UCSD-AML1 (cell line): ENCODE measurements around the gene KCNIP1.

ENCODE experiments used
- DNase-seq: peaks from one replicate; lab custom pipeline; 2025; ENCODE audit not compliant: unreplicated experiment; lab: John Stamatoyannopoulos, UW

Gene KCNIP1

DNA sequence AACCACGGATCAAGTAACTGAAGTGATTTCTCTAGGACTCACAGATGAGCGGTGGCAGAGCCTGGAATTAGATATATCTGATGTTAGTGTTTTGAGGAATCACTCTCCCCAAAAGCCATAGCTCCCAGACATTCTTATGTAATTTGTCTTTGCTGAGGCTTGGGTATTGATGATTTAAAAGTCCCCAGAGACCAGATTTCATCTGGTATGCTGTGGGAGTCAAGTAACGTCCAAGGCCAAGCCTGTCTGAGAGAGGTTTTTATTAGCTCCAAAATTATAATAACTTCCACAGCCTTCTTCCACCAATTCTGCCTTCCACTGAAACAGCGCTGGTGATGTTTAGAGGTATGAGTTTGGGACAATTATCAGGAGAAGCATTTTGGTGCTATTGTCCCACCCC is 21.3 kb upstream of the KCNIP1 start:
- no peak for DNase-seq

DNA sequence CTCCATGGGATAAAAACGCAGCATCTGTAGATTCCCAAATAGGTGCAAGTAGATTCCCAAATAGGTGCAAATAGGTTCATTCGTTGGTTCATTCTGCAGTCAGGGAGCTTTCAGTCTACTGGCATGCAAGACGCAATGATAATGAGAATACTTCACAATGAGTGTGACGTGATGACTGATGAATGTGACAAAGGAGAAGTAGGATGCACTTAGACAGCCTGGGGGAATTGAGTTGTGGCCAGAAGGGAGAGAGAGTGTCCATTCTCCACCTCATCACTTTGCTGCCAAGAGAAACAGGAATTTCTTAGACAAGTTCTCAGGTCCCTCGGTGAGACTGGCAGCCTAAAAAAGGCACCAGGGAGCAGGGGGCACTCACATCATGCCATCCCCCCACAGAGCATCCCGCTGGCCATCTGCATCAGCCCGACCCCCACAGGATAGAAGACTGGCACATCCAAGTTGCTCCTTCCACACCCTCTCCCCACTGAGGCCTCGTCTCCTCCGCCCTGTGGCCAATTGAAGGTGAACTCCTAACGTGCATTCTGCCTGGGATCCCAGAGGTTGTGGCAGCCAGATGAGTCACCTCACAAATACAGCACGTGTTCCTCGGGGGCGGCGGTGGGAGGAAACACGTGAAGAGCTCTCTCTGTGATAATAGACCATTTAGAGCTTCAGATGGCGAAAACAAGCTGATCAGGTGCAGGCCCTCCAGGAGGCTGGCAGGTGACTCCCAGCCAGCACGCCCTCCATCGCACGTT is 19.9 kb upstream of the KCNIP1 start:
- DNase-seq, result no peak

DNA sequence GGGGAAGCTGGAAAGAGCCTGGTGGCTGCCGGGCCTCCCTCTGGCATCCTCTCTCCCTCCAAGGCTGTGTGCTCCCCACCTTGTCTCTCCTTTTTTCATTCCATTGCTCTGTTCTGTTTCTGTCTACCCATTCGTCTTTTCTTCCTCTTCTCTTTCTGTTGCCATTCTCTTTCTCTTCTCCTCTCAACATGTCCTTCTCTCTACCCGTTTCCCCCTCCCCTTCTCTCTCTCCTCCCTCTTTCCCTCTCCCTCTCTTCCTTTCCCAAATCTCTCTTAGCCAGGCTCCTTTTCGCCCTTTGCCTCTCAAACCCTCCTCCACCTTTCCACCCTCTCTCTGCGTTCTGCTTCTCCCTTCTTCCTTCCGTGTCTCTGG is 19.4 kb upstream of the KCNIP1 start:
- no peak for DNase-seq

DNA sequence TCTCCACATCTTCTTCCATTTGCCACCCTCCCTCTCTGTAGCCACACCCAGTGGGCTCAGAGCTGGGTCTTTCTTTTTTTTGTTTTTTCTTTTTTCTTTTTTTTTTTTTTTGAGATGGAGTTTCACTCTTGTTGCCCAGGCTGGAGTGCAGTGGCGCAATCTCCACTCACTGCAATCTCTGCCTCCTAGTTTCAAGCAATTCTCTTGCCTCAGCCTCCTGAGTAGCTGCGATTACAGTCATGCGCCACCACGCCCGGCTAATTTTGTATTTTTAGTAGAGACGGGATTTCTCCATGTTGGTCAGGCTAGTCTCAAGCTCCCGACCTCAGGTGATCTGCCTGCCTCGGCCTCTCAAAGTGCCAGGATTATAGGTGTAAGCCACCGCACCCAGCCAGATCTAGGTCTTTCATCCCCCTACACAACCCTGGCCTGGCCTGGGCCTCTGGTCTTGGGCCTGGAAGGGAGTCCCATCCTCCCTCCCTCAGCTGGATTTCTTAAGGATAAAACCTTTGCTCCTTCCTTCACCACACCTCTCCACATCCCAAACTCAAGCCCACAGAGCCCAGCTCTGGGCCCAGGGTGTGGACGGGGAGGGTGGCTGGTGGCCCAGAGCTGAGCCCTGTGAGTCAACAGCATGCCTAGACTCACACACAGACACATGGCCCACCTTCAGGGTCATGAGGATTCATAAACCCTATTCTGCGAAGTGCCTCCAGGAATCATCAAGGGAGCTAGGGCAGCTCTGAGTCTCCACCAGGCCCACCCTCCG is 18.8 kb upstream of the KCNIP1 start:
- DNase-seq, result no peak

DNA sequence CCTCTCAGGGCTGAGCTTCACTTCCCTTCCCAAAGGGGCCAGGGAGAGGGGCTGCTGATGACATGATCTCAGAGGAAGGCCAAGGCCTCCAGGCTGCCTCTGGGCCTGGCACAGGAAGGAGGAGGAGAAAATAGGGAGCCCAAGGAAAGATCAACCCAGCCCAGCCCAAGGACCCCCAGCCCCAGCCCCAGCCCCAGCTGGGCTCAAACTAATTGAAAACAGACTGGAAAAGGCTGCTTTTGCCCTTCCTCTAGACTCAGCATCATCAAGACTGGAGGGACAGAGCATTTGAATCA is 18.3 kb upstream of the KCNIP1 start:
- DNase-seq, result no peak

DNA sequence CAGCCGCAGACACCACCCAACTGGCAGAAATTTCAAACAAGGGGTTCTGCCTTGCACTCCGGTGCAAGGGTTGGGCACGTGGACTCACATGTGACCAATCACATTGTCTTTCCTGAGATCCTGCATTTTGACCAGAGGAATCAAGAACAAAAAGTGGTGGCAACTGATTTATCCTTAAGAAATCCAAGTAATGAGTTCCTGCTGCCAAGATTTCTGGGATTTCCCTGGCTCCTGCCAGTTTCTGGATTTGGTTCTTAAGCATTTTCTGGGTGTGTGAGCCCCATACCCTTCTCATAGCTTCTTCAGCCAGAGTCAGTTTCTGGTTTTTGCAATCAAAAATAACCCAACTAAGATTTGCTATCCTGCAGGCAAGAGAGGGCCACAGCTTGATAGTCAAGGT is 17.4 kb upstream of the KCNIP1 start:
- DNase-seq, result no peak

DNA sequence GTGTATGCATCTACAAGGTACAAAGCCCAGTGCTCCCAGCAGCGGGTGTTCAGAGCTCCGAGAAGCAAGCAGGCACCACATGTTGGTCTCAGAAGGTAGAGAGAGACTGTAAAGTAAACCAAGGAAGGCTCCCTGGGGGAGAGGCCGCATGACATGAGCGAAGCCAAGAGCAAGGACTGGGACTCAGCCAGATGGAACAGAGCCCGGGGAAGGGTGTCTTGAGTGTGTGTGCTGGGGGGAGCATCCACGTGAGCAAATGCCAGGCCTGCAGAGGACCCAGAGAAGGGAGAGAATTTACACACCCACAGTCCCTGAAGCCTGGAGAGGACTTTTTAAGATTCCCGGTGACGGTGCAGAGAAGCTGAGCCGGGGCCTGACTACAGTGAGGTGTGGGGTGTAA is 15.2 kb upstream of the KCNIP1 start:
- no peak for DNase-seq

DNA sequence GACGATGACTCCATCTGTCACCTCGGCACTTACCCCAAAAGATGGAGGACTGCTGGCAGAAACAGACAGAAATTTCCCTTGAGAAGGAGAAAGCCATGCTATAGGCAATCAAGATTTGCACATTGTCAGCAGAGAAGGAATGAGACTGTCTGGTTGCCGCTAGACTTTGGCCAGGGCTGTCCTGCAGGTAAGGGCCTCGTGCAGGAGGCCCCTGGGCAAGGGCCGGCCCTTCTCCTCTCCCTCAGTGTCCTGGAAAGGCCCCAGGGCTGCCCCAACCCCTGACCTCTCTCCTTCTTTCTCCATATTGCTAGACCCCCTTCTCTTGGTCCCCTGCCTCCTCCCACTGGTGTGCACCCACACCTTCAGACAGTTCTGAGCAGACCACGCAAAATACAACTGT is 14.6 kb upstream of the KCNIP1 start:
- DNase-seq, result no peak

DNA sequence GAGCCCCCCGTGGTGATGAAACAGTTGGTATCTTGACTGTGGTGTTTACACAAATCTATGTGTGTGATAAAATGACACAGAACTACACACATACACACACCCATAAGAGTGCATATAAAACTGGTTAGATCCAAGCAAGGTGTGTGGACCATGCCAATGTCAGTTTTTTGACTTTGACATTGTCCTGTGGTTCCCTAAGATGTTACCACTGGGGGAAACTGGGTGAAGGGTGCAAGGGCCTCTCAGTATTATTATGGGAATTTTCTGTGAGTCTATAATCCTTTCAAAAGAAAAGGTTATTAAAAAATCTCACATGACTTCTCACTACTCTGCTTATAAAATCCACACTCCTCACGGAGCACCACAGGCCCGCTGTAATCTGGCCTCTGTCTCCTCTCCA is 13.4 kb upstream of the KCNIP1 start:
- DNase-seq, result no peak

DNA sequence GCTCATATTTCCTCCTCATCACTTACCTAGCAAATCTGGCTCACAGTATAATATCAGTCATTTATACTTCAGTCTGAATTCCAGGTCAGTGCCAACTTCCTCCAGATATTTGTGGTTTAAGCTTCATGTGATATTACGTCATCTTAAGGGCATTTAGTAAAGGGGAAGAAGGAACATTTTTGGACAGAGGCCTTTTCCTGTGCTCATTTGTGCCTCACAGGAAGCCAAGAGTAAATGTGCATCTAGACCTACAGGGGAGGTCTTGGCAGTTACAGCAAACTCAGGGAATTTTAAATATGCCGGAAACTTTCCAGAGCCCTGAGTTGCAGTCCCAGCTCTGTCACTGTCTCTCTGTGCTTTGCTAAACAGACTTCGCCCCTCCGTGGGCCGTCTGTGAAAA is 12.3 kb upstream of the KCNIP1 start:
- DNase-seq, result peak; percentile 26

DNA sequence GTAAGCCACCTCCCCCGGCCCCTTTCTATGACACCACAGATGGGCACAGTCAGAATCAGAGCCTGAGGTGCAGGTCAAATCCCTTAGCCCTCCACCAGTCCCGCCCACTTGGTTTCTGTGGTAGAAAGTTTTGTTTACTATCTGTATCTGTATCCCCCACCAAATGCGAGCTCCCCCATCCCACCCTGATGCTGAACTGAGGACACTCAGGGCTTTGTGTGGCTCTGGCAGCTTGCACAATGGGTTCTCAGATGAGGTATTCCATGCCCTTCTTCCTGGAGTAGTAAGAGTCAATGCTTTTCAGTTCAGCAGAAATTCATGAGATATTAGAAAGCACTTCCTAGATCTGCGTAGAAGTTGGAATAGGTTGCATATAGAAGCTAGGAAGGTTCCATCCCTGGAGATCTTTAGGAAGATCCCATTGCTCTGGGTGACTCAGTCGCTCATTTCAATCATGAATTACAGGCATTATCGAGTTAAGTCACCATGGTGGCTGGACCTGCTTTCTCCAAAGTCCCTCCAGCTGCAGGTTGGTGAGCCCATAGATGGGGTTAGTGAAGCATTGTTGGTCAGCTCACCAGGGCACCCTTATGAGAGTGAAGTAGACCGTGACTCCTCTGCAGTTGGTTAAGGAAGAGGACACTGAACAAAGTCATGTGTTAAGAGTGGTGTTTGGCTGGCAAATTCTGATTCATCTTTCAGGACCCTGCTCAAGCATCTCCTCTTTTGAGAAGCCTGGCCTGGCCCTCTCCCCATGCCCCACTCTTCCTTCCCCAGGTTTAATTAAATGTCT is 10.6 kb upstream of the KCNIP1 start:
- no peak for DNase-seq

DNA sequence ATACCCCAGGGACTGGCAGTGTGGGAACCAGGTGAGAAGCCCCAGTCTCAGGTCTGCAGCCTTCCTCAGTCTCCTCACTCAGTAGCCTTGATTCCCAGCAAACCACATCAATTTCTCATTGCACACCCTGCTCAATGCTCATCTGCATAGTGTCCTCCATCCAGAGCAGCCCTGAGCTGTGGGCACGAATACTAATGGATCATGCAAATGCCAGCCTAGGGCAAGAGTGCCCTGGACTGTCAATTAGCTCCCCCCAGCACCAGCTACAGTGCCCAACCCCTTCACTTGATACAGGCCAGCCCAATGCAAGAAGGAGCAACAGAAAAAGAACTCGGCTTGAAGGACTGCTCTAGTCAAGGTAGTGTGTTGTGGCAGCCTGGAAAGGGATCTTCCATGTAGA is 9.8 kb upstream of the KCNIP1 start:
- DNase-seq, result no peak

DNA sequence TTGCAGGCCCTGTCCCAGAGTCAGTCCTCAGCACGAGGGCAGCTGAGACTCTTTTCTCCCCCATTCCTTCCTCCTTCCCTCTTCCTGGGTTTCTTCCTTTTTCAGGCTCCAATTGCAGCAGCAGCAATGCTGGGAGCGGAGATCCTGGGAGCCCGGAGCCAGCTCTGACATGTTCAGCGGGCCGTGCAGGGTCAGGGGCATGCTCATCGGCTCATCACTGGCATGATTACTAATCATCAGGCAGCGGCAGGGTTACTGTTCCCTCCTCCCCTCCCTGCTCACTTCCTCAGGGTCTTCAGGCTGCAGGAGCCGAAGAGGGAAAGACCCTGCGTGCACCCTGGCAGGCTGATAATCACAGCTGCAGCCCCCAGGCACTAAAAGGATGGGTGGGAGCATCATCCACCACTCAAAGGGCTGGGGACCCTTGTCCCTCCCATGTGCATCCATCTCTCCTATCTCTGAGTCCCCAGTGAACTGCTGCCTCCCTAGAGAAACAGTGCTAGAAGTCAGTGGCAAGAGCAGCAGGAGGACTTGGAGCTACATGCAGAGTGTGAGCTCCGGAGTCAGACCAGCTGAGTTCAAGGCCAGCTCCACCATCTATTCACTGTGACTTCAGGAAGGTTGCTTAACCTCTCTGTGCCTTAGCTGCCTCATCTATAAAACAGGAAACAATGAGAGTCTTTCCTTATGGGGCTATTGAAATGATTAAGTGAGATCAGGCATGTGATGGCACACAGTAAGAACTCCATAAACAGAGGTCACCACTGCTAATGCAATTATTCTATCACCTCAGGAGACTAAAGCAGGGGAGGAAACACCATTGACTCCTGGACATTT is 7.8 kb upstream of the KCNIP1 start:
- DNase-seq, result no peak

DNA sequence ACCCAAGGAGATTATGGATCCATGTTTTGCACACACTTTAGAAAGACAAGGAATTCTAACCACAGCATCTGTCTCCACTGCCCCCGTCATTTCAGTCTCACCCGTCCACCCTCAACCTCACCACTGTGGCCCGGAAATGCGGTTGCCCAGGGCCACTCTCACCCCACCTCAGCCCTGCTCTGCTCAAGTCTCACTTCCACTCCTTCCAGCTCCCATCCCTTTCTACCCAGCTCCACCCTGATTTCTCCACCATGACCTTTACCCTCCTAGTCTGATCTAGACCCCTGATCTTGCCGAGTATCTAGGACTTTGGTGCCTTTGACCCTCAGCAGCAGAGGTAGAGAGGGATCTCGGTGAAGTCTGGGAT is 7.2 kb upstream of the KCNIP1 start:
- no peak for DNase-seq

DNA sequence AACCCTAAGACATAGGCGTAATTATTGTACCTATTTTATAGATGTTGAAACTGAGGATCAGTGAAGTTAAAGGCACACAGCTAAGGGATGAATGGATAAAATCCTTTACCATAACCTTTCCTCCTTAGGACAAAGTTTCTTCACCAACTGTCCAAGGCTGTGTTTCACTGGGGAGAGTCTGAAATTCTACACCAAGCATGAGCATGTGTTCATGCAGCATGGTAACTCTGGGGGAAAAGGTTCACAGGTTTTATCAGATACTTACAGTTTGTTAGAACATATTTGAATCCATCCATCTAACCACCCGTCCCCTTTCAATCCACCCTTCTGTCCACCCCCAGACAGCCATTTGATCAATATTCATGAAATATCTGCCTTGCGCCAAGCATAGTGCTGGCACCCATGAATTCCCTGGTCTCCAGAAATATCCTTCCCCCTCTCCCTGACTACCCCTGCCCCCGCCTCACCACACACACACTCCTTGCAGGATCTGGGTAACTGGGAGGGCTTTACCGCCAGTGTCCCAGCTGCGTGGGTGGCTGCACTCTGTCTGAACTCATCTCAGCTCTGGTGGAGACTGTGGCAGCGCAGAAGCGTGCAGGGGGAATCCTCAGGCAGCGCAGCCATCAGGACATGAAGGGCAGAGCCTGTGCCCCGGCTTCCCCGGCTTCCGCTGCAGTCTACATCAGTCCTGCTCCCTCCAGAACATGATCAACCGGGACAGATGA is 6.3 kb upstream of the KCNIP1 start:
- no peak for DNase-seq

DNA sequence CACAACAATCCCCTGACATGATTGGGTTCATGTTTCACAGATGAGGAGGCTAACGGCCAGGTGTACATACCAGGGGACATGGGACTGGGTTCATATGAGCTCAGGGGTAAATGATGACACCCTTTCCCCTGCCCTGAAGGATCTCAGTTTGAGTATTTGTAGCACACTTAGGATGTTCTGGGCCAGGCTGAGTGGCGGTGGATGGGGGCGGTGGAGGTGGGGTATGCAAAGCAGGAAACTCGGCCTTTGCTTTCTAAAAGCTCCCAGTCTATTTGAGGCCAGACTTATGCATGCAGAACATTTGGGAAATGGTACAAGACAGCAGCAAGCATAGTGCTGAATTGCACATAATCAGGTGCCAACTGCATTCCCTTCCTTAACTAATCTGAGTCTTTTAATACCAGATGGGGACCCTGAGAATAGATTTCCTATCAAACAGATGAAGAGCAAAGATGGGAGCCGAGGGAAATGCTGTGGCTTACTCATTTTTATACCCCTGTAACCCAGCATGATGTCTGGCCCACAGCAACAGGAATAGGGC is 4.9 kb upstream of the KCNIP1 start:
- DNase-seq, result no peak

DNA sequence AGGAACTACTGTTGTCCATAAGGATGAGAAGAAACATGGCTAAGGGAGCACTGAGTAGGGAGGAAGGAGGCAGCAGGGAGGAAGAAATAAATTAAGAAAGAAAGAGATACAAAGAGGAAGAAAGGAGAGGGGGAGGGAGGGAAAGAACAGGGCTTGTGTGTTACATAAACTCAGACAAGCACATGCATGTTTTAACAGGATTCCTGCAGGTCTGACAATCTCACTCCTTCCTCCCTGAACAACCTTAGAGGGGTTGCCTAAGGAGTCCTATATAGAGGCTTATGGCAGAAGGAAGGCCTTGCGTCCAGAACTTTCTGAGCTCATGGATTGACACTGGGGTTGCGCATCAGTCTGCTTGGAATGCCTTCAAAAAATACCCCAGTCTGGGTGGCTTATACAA is 4.2 kb upstream of the KCNIP1 start:
- DNase-seq, result no peak

DNA sequence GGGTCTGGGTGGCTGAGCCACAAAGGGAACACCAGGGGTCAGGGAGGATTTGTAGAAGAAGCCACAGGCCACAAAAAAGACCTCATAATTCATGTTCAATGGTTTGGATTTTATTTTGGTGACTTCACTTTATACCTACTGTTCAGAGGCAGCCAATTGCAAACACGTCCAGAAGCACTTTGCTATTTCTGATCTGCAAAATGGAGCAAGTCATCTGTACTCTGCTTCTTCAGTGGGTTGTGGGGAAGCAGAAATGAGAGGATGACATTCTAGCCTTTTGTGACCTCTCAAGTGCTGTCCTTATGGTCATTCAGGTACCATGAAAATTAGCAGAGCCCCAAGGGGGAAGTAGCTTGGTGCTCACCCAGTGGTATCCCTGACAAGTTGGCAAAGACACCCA is 2.5 kb upstream of the KCNIP1 start:
- no peak for DNase-seq

DNA sequence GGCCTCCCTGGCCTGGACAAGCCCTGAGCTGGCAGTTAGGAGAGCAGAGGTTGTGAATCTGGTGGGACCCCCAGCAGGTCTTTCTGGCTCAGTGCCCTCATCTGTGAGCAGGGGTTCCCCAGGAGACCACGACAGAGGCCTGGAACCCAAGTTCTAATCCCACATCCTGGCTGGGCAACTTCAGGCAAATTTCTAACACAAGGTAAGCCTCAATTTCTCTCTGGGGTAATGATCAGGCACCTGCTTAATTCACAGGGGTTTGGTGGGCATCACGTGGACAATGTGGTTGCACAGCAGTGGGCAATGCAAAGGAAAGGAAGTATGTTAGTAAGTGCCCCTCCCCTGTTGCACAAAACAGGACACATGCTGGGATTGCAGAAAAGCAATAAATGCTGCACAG is 1.9 kb upstream of the KCNIP1 start:
- DNase-seq, result no peak

DNA sequence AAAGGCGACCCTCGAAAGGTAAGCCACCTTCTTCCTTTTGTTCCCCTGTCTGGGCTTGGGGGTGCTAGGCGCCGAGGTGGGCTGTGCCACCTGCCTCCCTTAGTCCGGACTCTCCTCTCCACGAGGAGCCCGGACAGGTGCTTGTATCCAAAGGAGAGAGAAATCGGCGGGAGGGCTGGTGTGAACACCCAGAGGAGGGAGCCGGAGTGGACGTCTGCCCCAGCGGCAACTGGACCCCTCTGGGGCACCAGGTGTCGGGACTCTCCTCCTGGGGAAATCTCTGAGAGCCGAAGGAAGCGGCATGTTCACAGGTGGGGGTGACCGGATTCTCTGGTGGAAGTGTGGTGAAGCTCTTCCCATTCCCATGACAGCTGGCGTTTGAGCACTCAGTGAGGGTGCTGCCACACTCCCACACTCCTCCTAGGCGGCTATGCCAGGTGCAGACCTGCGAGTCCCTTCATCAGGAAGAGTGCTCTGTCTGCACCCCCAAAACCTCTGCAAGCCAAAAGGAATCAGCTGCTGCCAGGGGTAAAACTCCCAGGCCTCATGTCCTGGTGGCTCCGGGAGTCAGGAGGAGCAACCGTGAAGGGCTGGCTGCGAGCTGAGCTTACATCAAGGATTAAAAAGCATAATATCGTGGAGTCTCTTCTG is 921 bp downstream of the KCNIP1 start:
- no peak for DNase-seq
